ENCODE results near the gene GFOD2. TPM values are rescaled to one million over a fixed set of nuclear protein-coding genes. Genes with fewer than 3 reads are reported as not detected.
A peak's percentile ranks its signal among the peaks of the same experiment; 100 is the strongest.

GFOD2 gene
- total RNA-seq, 6 experiments from 2014 or later, result 14.4 to 19.4 (median 16.9) TPM

DNA sequence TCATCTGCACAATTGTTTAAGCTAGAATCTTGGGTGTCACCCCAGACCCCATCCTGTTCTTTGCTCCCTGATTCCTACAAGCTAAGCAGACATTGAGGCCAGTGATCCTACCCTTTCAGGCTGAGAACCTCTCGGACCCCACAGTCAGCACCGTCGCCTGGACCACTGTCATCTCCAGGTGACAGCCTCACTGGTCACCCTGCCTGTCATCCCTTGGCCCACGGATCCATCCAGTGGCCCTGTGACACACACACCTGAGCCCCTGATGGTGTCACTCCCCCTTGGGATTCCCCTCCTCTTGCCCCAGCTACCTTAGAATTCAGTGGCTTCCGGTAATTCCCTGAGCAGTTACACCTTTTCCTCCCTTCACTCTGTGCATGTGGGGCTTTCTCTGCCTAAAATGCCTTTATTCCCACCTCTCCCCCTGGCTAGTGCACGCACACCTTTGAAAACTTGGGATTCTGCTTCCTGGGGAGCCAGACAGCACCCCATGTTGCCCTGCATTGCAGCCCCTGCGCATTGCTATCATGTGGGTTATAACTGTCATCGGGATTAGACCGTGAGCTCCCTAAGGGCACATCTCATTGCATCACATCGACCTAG is 49.5 kb downstream of the GFOD2 start:
- H3K4me3 Mint-ChIP-seq, result no peak overlapping the region
- no peaks in the 10 kb centered on the region for H3K36me3 Mint-ChIP-seq (ENCODE audit: low read depth)
- peaks cover 5% of the 10 kb centered on the region; the same call in 1 of the 2 replicates for H3K27me3 Mint-ChIP-seq (ENCODE audit: insufficient read depth)
- H3K27ac Mint-ChIP-seq, result no peak overlapping the region
- H3K4me1 Mint-ChIP-seq (ENCODE audit: low read depth), result peaks cover 21% of the 10 kb centered on the region
- TF ChIP-seq, protein P1, sequence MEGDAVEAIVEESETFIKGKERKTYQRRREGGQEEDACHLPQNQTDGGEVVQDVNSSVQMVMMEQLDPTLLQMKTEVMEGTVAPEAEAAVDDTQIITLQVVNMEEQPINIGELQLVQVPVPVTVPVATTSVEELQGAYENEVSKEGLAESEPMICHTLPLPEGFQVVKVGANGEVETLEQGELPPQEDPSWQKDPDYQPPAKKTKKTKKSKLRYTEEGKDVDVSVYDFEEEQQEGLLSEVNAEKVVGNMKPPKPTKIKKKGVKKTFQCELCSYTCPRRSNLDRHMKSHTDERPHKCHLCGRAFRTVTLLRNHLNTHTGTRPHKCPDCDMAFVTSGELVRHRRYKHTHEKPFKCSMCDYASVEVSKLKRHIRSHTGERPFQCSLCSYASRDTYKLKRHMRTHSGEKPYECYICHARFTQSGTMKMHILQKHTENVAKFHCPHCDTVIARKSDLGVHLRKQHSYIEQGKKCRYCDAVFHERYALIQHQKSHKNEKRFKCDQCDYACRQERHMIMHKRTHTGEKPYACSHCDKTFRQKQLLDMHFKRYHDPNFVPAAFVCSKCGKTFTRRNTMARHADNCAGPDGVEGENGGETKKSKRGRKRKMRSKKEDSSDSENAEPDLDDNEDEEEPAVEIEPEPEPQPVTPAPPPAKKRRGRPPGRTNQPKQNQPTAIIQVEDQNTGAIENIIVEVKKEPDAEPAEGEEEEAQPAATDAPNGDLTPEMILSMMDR (IDR thresholded peaks at IDR 0.05), result no peak
- no peaks in the 10 kb centered on the region for H3K9me3 Mint-ChIP-seq
- no peak for DNase-seq

DNA sequence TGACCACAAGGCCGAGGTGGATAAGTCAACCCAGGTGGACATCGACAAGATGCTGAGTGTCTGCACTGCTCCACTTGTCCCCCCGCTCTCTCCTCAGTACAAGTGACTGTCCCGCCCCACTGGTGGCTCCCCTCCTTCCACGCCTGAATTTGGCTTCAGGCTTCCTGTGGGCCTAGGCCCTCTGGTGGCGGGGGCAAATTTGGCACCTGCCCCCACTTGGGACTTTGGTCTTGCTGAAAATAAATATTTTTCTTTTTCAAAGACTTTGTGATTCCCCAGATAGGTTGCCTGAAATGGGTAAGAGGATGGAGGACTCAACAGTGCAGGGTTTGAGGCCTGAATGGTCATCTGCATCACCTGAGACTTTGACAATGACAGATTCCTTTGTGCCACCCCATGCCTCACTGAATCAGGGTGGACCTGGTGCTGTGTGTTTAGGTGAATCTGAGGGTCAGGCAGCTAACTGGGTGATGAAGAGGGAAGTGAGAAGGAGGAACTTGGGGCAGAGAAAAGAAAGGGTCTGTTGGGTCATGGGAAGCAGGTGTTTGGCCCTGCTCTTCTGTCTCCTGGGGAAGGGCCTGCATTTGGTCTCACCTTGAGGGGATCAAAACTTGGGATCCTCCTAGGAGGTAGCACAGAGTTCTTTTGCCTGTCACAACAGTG is 50.5 kb downstream of the GFOD2 start:
- peaks cover 21% of the 10 kb centered on the region for H3K4me1 Mint-ChIP-seq (ENCODE audit: low read depth)
- H3K36me3 Mint-ChIP-seq (ENCODE audit: low read depth), result no peaks in the 10 kb centered on the region
- H3K27ac Mint-ChIP-seq, result no peak overlapping the region
- H3K4me3 Mint-ChIP-seq, result no peak overlapping the region
- peaks cover 7% of the 10 kb centered on the region; the same call in 1 of the 2 replicates for H3K27me3 Mint-ChIP-seq (ENCODE audit: insufficient read depth)
- TF ChIP-seq, protein P1 (IDR thresholded peaks at IDR 0.05), result peak; percentile 9; the same call in 1 of the 2 replicates
- DNase-seq, result no peak
- H3K9me3 Mint-ChIP-seq, result no peaks in the 10 kb centered on the region

DNA sequence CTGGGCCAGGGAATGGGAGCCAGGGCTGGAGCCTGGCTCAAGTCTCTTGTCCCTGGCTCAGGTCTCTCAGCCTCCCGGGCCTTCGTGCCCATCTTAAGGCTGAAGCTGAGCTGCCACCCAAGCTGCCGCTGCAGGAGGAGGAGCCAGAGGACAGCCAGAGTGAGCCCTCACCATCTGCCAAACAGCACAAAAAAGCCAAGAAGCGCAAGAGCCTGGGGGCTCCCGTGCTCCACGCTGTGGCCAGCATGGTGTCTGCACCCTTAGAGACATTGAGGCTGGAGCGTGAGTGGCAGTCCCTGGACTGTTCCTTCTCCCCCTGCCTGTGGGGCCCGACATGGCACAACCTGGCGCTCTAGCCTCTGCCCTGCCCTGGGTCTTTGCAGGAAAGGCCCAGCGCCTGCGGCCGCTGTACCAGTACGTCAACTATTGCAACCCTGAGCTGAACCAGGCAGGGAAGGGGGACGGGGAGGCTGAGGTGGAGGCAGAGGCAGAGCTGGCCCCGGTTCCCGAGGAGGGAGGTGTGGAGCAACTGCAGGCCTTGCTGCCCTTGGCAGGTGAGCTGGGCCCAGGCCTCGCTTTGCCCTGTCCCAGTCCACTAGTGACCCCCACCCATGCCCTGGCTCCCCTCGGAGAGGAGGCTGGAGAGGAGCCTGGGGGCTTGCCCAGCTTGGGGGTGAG is 51.2 kb downstream of the GFOD2 start:
- TF ChIP-seq, protein P1 (IDR thresholded peaks at IDR 0.05), result peak; percentile 81
- peaks cover 21% of the 10 kb centered on the region for H3K4me1 Mint-ChIP-seq (ENCODE audit: low read depth)
- H3K36me3 Mint-ChIP-seq (ENCODE audit: low read depth), result no peaks in the 10 kb centered on the region
- no peak overlapping the region; the same call in 1 of the 2 replicates for H3K27ac Mint-ChIP-seq
- peaks cover 7% of the 10 kb centered on the region; the same call in 1 of the 2 replicates for H3K27me3 Mint-ChIP-seq (ENCODE audit: insufficient read depth)
- H3K9me3 Mint-ChIP-seq, result no peaks in the 10 kb centered on the region
- peak; percentile 95 for DNase-seq
- H3K4me3 Mint-ChIP-seq, result no peak overlapping the region

DNA sequence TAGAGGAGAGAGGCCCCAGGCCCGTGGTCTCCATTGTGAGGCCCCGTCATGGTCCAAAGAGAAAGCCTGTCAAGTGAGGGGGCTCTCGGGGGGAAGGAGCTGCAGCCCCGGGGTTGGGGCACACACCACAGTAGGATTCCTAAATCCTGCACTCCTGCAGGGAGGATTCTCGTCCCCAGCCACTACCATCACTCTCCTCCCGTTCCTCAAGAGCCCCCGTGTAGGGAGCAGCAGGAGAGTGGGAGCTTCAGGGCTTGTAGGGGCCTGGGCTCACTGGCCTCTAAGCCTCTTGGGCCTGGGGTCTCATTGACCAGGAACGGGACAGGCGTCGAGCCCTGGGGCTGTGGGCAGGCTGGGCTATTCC is 51.7 kb downstream of the GFOD2 start:
- Mint-ChIP-seq H3K36me3 (ENCODE audit: low read depth) (no peaks in the 10 kb centered on the region), H3K4me1 (ENCODE audit: low read depth) (peaks cover 16% of the 10 kb centered on the region), H3K4me3 (peak overlapping the region; percentile 82), H3K27ac (peak overlapping the region; percentile 85), H3K27me3 (ENCODE audit: insufficient read depth) (peaks cover 7% of the 10 kb centered on the region; the same call in 1 of the 2 replicates), H3K9me3 (no peaks in the 10 kb centered on the region)
- TF ChIP-seq, protein P1 (IDR thresholded peaks at IDR 0.05), result no peak
- DNase-seq, result no peak

DNA sequence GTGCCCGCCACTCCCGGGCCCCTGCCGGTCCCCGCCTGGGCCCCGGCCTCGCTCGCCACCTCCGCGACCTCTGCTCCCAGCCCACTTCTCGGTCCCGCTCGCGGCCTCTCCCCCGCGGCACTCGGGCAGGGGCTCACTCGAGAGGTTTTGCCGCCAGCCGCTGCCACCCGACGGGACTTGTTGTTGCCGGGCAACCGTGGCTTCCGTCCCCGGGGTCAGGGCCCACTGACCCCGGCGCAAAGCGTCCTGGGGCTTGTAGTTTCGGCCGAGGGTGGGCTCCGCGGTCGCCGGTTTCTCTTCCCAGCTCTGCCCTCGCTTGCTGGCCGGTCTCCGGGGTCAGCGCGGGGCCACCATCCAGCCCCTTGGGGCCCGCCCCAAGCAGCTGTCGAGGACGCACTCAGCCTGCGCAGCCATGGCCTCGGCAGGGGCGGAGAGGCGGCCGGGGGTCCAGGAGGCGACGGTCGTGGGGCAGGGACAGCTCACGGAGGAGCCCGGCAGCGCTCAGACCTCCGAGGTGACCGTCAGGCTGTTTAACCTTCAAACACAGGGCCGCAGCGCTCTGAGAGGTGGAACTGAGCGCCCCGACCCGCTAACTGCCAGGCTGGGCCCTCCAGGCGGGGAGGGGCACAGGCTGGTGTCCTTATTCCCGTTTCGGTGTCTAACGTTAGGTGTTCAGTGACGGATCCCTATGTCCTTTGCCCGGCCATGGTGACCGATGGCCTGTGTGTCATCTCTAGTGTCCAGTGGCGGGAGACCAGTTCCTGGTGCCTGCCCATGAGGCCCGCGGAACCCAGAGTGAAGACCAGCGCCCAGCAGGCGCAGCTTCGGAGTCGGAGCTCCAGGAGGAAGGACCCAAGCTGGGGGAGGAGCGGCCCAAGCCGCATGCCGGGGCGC is 52.3 kb downstream of the GFOD2 start, which contains the start of the genes C16orf86 and ENKD1:
C16orf86 (plus strand) TSS at position 256 of the 894 bp plus-strand sequence; CDS start at position 413, 157 bp downstream.
ENKD1 (minus strand) TSS at position 192 of the 894 bp plus-strand sequence. CDS start 308 bp downstream, outside the sequence.
- TF ChIP-seq, protein P1 (IDR thresholded peaks at IDR 0.05), result no peak
- no peaks in the 10 kb centered on the region for H3K36me3 Mint-ChIP-seq (ENCODE audit: low read depth)
- peak within 1 kb of the TSS; percentile 82 for H3K4me3 Mint-ChIP-seq
- H3K27ac Mint-ChIP-seq, result peak within 1 kb of the TSS; percentile 85
- H3K27me3 Mint-ChIP-seq (ENCODE audit: insufficient read depth), result peaks cover 7% of the 10 kb centered on the region; the same call in 1 of the 2 replicates
- peaks cover 13% of the 10 kb centered on the region; the same call in 1 of the 2 replicates for H3K4me1 Mint-ChIP-seq (ENCODE audit: low read depth)
- peak; percentile 36 for DNase-seq
- H3K9me3 Mint-ChIP-seq, result no peaks in the 10 kb centered on the region

All from HFFc6 (cell line).